HG03558 (cell line): ENCODE results near the gene NUP98.
"Not testable (repeated sequence)": the region's sequence is repeated elsewhere in the genome, so short reads cannot be mapped to it uniquely, and the experiment has no call there.

ENCODE experiments used
- ATAC-seq: cut with Tn5 transposase; IDR thresholded peaks from one replicate; pipeline ENCODE4 v1.9.1; 2021; ENCODE audit warnings: moderate number of reproducible peaks; ENCODE audit not compliant: unreplicated experiment; ENCODE audit errors: extremely low read depth

The NUP98 gene

DNA sequence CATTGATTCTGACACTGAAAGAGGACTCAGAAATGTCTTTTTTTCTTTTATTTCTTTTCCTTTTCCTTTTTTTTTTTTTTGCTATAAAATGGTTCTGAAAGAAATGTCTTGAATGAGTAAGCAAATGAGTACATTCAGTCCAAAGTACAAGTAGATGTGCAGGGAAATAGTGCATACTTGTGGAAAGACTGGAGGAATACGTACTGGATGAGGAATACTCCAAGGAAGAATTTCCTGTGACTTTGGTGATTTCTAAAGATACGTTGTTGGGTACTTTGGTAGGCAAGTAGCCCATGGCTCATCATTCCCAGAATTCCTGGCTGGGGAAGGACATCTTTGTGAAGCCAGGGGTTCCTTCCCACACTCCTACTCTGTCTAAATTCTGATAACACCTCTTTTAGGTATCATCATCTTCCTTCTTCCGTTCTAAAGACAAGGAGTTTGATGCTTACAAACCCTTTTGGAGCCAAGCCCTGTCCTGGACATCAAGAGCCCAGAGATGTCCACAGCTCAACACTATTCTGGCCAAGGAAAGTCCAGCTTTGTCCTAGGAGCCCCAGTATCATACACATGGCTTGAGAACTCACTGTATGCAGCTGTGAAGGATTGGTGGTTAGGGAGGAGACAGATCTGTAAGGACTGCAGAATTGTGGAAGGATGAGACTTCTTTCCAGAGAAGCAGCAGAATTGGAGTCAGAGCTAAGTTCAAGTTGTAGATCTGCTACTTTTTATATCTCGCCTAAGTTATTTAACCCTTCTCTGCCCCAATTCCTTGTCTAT lies 4.8 kb upstream of the NUP98 start:
- ATAC-seq: no peak

DNA sequence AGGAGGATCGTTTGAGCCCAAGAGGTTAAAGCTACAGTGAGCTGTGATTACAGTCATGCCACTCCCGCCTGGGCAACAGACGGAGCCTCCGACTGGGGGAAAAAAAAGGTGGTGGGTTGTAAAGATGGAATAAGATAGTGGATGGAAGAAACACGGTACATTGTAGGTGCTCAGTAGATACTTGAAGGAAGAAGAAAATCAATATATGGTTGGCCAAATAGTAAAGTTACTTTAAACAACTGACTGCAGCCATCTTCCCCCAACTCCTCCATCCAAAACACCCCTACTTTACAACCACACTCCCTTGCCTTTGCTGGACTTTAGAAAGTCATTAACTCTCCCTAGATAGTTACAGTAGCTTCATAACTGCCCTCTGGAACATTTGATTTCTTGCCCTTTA lies 2.5 kb upstream of the NUP98 start:
- ATAC-seq: no peak

DNA sequence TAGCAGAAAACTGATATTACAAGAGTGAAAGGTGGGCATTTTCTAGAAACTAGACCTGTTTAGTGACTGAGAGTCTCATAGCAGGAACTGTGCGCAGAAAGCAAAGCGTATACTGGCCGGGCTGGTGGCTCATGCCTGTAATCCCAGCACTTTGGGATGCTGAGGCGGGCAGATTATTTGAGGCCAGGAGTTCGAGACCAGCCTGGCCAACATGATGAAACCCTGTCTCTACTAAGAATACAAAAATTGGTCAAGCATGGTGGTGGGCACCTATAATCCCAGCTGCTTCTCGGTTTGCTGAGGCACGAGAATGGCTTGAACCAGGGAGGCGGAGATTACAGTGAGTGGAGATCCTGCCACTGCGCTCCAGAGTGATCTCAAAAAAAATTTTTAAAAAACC lies 1.8 kb upstream of the NUP98 start:
- no peak for ATAC-seq

- peak; percentile 5 for ATAC-seq
Observed at GRCh38 chr11:3796801-3797328, 489 bp downstream of the NUP98 start.

DNA sequence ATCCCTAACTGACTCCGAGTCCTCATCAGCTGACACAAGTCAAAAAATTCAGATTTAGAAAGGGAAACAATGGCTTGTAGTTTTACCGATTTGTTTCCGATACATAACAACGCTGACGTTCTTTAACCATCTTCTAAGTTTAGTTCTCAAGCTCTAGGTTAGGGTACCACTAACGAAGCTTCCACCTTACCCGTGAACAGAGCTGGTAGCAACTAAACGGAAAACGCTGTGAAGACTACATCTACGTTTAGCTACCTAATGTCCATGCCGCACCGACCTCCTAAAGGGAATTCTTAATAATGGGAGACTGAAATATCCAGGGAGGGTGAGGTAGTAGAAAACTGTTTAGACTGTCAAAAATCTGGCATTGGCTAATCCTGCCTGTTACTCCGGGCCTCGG lies 1.0 kb downstream of the NUP98 start:
- ATAC-seq: no peak

DNA sequence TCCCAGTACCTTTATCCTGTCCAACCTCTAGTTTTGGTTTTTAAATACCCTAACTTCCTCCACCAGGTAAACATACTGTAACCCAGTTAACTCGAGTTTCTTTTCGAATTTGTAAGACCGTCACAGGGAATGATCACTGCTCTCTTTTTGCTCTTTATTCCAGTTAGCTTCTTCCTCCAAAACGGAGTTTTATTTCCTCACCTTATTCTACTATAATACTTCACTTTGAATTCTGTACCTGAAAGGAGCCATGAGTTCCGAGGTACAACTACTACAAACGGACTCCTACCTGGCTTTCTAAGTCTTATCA lies 1.4 kb downstream of the NUP98 start:
- ATAC-seq: no peak

DNA sequence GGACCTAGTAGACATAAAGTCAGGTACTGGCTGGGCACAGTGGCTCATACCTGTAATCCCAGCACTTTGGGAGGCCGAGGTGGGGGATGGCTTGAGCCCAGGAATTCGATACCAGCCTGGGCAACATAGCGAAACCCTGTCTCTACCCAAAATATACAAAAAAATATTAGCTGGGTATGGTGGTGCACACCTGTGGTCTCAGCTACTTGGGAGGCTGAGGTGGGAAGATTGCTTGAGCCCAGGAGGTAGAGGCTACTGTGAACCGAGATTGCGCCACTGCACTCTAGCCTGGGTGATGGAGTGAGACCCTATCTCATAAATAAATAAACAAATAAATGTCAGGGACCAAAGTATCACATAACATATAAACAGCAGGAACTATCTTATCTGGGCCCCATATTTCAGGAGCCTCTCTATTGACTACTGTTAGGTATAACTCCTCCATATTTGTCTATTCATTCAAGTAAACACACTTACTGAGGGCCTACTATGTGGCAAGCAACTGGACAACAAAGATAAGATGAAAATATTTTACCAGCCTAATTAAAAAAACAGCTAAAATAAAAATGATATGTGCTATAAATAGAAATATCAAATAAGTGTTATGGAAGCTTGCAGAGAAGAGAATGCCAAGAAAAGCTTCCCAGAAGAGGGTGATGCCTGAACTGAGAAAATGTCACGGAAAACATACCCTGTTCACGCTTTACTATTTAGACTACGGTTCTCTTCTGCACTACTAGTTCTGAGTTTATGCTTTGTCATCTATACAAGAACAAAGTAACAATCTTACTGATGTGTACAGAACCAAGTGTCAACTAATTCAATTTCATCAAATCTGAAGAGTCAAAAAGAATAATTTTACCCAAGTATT lies 2.0 kb downstream of the NUP98 start:
- ATAC-seq: no peak

DNA sequence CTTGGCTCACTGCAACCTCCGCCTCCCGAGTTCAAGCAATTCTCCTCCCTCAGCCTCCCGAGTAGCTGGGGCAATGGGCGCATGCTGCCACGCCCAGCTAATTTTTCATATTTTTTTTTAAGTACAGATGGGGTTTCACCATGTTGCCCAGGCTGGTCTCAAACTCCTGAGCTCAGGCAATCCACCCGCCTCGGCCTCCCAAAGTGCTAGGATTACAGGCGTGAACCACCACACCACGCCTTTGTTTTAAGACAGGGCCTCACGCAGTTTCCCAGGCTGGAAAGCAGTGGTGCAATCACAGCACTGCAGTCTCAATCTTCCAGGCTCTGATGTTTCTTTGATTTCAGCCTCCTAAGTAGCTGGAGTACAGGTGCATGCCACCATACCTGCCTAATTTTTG lies 3.0 kb downstream of the NUP98 start:
- ATAC-seq: not testable (repeated sequence)

GRCh38 chr11:3786781-3787428 lies 10.4 kb downstream of the NUP98 start:
- no peak for ATAC-seq

GRCh38 chr11:3783611-3784010 lies 13.7 kb downstream of the NUP98 start:
- ATAC-seq: no peak

DNA sequence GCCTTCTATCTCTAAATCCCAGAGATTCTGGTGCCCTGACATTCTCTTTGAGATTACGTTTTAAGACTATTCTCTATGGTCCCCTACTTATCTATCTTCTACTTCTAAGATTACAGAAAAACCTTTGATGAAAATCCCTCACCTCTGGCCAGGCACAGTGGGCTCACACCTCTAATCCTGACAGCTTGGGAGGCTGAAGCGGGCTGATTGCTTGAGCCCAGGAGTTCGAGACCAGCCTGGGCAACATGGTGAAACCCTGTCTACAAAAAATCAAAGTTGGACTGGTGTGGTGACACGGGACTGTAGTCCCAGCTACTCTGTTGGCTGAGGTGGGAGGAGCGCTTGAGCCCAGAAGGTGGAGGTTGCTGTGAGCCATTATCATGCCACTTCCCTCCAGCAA lies 14.4 kb downstream of the NUP98 start:
- no peak for ATAC-seq

DNA sequence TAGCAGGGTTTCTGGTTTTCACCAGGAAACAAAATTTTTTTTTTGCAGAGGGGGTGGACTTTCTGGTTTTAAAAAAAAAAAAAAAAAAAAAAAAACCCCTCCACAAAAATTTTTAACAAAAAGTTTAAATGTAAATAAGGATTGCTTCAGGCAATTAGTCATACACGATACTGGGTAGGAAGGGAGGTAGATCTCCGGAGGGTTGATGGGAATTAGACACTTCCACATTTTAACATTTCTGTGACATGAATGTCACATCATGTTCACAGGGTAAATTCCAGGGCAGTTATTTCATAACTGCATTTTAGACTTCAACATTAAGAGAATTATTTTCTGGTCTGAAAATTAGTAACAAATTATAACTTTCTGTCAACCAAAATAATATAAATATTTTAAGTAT lies 15.9 kb downstream of the NUP98 start:
- ATAC-seq: no peak

DNA sequence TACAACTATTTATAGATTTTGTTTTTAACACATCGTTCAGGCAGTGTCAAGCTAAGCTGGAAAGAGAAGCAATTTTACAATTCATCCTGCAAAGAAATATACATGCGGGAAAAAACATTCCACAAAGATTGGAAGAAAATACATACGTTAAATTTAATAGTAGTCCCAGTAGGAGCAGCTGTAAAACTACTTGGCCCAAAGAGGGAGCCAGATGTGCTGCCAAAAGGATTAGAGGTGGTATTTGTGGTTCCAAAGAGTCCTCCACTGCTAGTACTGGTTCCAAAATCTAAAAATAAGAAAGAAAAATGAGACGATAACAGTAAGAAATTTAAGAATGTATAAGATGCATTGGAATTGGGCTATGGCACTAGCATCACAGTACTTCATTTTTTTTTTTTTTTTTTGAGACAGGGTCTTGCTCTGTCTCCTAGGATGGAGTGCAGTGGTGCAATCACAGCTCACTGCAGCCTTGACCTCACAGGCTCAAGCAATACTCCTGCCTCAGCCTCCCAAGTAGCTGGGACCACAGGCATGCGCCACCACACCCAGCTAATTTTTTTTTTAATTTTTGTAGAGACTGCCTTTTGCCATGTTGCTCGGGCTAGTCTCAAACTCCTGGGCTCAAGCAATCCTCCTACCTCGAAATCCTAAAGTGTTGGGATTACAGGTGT lies 21.5 kb downstream of the NUP98 start:
- no peak for ATAC-seq

DNA sequence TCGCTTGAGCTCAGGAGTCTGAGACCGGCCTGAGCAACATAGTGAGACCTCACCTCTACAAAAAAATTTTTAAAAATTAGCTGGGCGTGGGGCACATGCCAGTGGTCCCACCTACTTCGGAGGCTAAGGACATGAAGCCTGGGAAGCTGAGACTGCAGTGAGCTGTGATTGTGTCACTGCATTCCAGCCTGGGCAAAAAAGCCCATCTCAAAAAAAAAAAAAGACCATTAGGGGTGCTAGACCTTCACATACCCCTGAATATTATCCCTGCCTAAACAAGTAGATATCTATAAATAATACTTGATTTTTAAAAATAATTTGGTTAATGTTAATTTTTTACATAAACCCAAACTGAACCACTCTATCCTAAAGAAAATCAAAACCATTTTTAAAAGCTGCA lies 24.2 kb downstream of the NUP98 start:
- ATAC-seq: no peak

DNA sequence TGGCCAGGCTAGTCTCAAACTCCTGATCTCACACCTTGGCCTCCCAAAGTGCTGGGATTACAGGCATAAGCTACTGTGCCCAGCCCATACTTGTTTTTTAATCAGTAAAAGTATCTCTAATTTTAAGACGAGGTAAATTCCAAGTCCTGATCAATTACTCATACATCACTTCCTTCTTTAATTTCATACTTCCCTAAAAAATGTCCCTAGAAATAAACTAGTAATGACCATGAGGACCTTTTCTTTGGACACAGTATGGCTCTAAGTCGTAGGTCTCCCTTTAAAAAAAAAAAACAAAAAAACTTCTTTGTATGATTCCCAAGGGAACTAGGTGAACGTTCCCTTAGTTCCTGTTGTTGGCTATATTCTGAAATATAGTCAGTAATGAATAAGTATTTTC lies 29.8 kb downstream of the NUP98 start:
- ATAC-seq: no peak

- ATAC-seq: not testable (repeated sequence)
Observed at GRCh38 chr11:3766836-3767235, 30.5 kb downstream of the NUP98 start.

DNA sequence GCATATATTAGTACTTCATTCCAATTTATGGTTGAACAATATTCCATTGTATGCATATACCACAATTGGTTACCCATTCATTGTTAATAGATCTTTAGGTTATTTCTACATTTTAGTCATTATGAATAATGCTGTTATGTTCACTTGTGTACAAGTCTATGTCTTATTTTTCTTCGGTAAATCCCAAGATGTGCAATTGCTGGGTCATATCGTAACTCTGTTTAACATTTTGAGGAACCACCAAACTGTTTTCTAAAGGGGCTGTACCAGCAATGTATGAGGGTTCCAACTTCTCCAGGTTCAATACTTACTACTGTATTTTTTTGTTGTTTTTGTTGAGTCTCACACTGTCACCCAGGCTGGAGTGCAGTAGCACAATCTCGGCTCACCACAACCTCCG lies 33.1 kb downstream of the NUP98 start:
- ATAC-seq: no peak

DNA sequence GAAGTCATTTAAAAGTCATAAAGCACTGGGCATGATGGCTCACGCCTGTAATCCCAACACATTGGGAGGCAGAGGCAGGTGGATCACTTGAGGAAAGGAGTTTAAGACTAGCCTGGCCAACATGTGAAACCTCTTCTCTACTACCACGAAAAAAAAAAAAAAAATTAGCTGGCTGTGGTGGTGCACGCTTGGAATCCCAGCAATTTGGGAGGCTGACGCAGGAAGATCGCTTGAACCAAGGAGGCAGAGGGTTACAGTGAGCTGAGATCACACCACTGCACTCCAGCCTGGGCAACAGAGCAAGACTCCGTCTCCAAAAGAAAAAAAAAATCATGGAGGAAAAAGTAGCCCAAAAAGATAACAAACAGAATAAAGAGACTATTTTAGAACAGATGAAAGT lies 42.2 kb downstream of the NUP98 start:
- no peak for ATAC-seq

- no peak for ATAC-seq
Observed at GRCh38 chr11:3753110-3753509, 44.2 kb downstream of the NUP98 start.

GRCh38 chr11:3747704-3748103 lies 49.6 kb downstream of the NUP98 start:
- ATAC-seq: no peak

DNA sequence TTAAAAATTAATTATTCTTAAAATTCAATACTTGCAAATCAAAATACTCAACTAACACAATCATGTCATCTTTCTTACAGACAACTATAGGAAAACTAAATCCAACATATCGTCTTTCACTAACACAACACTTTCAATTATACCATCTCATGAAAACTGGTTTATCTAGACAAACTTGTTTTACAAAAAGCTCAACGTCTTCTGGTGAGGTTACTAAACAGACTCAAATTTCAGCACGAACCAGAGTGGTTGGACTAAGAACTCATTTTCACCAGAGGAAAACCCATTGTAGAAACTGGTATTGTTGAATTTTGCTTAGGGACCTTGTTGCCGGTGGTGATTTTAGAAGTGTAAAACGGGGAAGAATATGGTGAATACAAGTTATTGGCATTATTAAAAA lies 52.2 kb downstream of the NUP98 start:
- no peak for ATAC-seq
